CD4-positive, alpha-beta T cell treated with Interleukin-15 for 4 hours (primary cell): ENCODE results near the gene MAP2K5.

Source experiments
- DNase-seq: peaks from one replicate; pipeline ENCODE4 v3.0.0-alpha.2; 2020; ENCODE audit warnings: low spot score

MAP2K5 gene

DNA sequence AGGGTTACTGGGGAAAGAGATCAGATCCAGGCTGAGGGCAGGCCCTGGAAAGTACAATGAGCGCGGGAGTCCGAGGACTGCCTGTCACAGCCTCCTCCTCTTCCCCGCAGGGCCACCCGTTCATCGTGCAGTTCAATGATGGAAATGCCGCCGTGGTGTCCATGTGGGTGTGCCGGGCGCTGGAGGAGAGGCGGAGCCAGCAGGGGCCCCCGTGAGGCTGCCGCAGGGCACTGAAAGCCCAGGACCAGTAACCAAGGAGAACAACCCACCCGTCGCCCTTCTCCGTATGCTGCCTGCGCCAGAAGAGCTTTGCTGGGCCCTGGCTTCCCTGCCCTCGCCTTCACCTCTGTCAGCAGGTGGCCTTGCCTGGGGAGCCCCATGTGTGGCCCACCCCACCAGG lies 264.0 kb downstream of the MAP2K5 start:
- DNase-seq, result no peak

DNA sequence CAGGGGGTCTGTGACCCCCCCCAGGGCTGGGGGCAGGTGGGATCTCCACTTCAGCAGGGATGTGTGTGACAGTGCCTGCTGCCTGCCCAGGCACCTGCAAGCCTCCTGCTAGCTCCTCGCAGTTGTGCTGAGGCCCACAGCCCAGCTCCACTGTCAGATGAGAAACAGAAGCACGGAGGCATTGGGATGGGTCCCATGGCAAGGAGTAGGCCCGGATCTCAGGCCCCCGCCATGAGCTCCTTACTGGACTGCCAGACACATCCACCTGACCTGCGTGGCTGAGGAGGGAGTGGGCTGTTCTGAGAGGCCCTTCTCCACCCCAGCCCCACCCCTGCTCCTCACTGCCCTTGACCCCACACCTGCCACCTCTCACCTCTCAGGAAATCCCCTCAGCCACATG lies 264.6 kb downstream of the MAP2K5 start:
- no peak for DNase-seq

DNA sequence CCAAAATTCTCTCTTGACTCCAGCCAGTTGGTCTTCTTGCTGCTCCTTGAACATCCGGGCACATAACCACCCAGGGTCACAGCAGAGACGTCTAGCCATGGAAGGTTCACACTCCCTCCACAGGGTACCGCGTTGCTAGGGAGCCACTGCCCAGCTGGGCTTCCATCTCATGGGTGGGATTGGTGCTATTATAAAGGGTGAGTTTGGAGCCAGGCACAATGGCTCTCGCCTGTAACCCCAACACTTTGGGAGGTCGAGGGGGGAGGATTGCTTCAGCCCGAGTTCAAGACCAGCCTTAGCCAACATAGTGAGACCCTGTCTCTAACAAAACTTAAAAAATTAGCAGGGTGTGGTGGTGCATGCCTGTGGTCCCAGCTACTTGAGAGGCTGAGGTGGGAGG lies 265.3 kb downstream of the MAP2K5 start:
- DNase-seq, result no peak

DNA sequence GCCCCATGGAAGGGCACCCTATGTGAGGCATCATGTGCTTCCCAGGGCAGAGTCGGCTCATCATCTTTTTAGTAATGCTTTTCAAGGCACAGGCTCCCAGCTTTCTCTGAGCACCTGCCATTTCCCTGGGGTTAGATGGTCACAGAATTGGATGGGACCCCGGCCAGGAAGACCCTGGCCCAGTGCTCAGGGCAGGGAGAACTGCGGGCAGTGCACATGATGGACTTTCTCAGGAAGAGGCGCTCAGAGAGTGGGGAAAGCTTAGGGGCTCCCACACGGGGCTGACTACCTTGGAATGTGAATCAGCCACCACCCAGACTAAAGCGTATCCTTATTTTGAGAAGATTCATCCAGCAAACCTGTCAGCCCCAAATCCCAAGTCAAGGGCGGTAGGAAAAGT lies 266.3 kb downstream of the MAP2K5 start:
- no peak for DNase-seq

DNA sequence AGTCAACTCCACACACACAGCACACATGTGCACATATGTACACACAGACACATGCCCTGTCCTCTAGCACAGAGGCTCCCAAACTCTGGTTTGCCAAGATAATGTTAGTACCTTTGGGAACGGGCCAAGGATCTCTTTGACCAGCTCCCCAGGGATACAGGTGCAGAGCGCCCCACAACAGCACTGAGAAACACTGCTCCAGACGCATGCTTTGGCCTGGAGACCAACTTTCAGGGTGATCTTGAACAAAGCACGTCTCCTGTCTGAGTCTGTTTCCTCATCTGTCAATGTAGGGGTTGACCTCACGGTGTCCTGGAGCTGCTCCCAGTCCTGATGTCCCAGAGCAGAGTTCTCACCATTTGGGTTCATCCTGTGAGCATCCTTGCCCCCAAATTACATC lies 266.9 kb downstream of the MAP2K5 start:
- no peak for DNase-seq

DNA sequence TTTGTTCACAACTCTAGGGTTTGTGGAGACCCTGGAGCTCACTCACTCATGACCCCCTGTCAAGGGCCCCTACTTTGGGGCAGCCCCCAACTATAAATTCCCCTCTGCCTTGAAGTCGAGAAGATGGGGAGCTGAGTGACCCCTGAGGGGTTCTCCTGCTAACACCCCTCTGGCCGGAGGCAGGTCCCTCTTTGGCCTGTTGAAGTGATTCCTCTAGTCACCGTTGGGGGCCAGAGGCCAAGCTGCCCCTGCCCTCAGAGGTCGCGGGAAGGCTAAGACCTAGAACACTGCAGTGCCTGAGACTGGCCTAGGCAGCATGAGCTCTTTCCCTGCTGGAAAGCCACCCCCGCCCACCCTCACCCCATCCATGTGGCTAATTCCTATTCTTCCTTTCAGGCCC lies 267.4 kb downstream of the MAP2K5 start:
- DNase-seq, result no peak

DNA sequence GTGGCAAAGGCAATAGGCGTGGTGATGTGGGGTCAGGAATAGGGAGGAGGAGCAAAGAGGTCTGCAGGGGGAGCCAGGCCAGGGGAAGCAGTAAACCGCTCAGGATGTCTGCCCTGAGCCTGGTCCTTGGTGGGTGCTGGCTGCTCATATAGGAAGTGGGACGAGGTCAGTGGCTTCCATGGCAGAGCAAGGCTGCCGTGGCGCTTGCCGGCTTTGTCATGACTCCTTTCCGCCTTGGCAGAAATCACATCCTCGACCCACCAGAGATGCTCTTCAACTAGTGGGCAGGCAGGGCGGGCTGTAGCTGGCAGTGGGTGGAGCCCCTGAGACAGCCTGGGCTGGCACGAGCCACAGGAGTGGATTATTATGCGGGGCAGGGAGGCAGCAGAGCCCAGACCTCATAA lies 269.7 kb downstream of the MAP2K5 start:
- DNase-seq, result no peak

DNA sequence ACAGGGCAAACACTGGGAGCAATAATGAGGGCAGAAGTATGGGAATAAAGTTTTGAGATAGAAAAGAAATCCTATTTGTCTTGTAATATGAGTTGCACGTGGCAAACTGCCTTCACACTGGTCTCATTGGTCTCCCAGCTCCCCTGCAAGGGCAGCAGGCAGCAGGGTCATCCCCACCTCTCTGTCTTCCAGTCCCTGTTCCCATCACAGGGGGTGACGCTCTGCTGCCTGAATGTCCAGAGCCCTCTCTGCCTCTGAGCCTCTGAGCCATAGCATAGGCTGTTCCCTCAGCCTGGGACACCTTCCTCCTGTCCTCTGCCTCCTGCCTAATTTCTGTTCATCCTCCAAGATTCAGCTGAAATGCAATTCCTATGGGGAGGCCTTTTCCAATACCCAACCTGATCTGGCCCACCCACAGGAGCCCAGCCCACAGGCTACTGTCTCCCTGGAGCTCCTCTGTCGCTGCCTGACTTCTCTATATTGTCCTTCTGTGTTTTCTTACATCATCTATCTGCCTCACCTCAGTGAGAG lies 270.7 kb downstream of the MAP2K5 start:
- DNase-seq, result no peak

DNA sequence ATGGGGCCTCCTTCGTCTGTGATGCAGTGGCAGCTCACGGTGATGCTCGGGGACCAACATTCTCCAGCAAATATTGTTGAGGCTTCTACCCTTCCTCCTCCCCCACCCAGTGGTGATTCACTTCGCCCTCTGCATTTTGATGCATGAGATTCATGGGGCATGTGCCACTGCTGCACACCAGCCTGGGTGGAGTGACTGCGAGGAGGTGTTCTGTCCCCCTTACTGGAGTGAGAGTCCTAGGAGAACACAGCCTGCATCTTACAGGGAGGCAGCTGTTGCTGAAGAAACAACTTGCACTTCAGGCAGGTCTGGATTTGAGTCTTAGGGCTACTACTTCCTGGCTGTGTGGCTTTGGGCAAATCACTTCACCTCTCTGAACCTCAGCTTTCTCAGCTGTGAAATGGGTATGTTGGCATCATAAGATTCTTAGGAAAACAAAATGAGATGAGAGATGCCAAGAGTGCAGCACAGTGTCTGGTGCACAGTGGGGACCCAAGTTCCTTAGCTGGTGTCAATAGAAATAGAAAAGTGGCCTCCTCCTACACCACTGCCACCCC lies 272.6 kb downstream of the MAP2K5 start:
- DNase-seq, result no peak

DNA sequence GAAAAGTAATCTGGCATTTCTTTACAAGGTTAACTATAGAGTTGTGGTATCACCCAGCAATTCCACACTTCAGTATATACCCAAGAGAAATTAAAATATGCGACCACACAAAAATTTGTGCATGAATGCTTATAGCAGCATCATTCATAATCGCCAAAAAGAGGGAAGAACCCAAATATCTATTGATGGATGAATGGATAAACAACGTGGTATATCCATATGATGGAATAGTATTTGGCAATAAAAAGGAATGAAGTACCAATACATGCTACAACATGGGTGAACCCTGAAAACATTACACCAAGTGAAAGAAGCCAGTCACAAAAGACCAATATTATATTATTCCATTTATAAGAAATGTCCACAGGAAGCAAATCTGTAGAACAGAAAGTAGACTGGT lies 274.2 kb downstream of the MAP2K5 start:
- no peak for DNase-seq

DNA sequence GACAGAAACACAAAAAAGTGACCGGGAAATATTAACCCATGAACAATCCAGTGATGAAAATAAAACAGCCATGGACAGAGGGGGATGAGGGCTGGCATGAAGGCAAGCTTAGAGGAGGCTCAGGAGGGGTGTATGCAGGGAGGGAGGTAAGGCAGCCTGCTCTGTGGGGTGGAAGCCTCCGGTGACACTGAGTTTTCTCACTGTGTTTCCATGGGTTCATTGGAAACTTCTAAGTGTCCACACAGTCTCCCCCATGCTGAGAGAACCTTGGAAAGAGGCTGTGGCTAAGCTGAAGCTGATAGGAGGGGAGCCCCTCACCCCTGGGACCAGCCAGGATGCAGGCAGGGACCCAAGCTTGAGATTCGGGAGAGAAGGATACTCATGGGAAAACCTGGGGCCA lies 276.0 kb downstream of the MAP2K5 start:
- DNase-seq, result no peak

DNA sequence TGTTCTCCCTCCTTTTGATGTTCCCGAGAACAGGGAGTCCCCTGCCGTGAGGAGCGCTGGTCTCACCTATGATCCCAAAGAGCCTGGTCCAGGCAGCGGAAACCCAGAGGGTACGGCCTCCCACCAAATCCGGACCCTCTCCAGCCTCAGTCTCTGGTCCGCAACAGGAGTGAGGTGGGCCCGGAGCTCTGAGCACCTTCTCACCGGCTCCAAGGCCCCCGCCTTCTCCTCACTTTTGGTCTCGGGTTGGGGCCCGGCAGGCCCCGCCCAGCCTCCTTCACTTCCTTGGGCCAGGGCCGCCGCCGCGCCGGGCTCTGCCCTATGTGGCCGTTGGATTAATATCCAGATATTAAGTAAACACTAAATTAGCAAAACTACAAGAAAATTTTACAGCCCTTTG lies 277.1 kb downstream of the MAP2K5 start:
- DNase-seq, result no peak

DNA sequence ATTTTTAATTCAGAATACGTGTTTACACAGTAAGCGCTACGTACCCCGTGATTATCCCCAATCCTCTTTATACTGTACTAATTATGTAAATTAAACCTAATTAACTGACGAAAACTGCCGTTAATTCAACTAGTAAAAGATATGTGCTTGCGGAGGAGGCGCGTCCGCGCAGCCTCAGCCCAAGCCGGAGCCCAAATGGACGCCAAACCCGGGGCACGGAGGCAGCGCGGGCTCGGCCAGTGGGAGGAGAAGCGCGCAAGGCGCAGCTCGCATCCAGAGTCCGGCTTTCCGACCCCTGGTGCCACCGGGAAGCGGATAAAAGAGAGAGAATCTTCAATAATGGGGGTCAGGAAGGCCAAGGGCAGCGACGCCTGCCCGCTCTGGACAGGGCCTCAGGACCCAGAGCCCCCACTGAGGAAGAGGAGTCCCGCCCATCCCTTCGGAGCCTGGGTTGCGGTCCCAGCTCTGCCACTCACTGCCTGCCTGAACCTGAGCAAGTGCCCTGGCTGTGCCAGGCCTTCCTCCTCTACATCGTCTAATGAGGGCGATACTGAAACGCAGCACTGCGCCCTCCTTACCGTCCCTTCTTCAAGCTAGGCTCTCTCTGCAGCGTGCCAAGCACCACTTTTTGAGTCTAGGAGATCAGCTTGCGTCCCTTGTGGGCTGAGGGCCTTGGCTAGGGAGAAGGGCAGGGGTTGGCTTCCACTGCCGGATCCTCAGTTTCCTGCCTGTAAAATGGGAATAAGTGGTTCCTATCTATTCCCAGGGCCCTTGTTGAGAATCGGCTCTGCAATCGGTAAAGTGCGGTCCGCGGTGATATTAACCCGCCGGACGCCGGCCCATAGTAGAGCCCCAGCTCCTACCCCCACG lies 277.9 kb downstream of the MAP2K5 start:
- DNase-seq, result no peak

DNA sequence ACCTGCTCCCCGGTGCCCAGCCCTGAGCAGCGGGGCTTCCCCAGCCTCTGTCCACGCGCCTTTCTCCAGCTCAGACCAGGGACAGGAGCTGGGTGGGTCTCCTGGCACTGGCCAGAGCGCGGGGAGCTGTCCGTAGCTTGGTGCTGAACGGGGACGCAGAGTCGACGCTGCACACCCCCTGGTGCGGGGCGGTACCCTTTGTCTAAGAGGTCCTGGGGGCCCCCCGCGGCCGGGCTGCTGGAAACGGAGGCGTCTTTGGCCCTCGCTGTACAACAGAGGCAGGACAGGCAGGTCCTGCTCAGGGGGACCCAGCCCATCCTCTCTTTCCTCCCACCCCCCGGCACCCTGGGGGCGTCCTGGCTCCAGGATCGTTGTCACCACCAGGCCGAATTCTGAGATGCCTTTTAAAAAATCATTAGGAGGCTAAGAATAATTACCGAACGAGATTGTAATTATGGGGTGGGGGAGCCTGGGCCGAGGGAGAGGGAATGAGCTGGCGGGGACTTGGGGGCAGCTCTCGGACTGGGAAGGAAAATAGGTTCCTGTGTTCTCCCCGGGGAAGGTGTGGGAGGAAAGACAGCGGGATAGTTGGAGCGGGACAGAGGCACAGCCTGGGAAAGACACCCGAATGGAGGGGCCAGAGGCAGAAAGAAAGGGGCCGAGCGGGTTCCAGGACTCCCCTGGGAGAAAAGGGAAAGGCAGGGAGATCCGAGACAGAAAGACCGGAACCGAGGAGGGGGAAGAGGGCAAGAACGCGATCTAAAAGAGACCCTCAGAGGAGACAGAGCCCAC lies 278.7 kb downstream of the MAP2K5 start:
- DNase-seq, result no peak

DNA sequence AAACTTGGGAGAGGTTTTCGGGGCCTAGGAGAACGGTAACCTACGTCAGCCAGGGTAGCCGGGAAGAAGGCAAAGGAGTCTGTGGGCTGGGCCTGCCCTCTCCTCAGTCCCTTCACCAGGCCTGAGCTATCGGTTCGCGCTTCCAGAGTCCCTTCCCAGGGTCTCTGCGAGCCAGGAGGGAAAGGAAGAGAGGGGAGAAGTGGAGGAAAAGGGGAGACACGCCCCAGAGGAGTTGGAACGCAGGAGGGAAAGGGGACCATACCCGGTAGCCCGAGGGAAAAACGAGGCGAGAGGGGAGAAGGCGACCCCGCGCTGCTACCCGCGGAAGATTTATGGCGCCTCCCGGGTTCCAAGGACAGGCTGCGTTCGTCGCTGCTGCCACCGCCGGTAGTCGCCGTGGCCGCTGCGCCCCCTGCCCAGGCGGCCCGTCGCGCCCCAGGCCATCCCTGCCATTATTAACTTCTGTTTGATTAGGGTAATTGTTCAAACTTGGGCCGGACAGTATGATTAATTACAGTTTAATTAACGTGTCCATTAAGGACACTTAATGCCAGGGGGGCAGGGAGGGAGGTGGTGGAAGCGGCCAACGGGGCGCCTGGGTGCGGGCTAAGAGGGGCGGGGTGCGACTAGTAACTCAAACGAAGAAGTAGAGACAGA lies 279.4 kb downstream of the MAP2K5 start:
- no peak for DNase-seq

DNA sequence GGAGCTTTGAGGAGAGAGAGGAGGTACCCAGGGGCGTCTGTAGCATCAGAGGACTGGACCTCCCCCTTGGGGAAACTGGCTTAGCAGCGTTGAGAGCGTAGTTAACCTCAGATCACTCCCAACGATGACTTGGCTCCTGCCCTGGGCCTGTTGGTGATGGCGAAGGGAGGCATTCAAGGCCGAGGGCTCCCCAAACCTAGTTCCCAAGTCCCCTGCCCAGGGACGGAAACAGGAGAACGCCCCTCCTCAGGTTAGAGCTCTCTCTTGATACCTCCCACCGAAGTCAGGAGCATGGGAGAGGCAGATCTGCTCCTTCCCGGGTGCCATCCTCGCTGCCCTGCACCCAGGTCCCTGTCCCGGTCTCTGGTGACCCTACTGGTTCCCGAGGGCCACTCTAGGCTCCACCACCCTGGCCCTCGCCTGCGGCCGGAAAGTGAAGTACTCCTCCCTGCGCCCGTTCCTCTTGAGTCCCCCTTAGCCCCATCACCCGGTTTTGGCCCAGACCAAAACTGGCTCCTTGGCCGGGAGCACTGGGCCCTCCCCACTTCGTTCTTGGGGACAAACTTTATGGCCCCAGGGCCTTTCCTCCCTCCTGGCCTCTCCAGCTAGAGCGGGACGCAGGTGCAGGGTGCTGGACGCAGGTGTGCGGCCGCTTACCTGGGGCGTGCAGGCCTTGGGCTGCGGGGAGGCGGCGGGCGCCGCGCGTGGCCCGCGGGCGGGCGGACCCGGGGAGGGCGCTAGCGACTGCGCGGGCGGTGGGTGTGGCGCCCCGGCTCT lies 280.2 kb downstream of the MAP2K5 start:
- DNase-seq, result no peak

DNA sequence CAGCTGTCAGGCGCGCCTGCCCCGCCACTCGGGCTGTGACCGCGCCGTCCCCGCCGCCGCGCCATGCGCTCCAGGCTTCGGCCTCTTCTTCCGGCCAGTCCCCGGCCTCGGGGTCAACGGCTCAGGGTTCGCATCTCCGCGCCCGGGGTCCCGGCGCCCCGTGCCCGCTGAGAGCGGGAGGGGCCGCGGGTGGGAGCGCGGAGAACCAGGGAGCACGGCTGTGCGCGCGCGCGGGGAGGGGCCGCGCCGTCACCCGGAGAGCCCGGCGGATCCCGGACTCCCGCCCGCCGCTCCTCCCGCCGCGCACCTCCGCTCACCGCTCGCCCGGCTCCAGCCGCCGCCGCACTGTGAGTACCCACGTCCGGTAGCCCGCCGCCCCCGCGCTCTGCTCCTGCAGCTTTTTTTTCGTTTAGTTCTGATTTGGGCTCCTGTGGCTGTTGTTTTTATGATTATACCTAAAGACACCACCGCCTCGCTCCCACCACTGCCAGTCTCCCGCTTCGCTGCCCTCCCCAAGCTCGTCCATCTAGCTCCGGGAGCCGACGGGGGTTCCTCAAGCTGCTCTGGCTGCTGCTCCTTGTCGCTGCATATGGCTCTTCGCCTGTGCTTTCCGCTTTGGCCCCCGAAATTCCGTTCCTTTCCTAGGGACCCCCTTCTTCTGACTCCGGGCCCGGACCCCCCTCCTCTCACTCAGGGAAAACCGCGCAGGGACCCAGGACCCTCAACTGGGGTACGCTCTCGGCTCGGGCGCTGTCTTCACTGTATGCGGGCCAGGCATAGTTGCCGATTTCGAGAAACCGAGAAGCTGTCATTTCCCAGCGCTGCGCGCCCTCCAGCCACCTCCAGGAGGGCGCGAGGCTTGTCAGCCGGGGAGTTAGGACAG lies 281.1 kb downstream of the MAP2K5 start:
- no peak for DNase-seq

DNA sequence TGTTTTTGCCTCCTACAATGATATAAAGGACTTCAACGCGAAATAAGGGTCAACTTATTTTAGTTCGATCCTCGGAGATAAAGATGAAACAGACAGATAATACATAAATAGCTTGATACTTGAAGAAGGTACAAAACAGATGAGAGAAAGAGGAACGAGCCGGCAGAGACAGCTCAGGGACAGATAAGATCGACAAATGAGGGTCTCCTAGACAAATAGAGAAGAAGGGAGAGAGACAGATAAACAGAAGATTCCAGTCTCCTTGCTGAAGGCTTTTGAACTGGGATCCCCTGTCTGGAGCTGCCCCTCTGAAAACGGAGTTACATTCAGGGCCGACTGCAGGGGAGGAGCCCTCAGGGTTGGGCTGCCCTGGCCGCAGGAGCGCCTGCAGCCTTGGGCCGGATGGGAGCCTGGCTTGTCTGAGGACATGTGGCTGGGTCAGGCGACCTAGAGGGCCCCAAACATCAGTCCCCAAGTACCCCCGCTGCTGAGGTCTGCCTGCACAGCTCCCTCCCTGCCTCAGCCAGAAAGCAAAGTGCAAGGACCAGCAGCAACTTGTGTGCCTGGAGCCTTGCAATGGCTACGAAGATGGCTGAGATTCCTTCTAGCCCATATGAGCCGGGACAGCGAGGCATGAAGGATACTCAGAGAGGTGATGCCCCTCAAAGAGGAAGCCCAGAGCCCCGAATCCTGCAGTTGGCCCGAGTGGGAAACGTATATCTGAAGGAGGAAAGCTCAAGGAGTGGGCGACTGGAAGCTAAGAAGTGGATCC lies 281.9 kb downstream of the MAP2K5 start:
- DNase-seq, result no peak

DNA sequence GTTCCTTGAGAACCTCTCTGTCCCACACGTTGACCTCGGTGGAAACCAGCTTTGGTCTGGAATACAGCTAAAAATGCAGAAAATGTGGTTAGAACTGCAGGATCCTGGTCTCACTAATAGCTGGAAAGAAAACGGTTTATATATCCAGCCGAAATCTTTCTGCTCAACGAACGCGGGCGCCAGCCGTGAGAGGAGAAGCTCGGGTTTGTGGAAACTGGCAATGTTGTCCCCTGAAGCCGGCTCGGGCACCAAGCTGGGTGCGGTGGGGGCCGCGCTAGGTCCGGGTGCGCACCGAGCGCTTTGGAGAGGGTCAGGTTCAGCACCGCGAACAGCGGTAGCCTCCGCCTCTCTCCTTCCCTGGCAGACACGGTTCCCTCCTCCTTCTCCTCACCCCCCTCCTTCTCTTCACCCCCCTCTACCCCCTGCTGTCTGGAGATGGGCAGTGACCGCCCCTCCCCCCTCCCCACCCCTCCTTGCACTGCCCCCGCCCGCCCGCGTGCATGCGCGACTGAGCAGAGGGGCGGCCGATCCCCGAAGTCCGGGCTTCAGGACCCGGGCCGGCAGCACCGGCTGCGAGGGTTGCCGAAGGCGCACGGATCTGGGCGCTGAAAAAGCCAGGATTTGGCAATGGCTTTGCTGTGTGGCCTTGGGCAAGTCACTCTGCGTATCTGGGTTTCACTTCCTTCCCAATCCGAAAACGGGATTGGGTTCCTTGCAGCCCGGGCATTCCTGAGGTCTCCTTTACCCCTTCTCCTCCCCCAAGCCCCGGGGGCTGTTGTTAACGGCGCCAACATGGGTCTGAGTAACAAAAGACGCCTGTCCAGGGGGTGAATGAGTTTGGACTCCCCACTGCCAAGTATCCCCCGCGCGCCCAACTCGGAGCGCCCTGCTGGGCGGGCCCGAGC lies 282.7 kb downstream of the MAP2K5 start, which contains the start of gene SKOR1:
Gene SKOR1, plus strand, starts transcription at position 534 of the 905 bp plus-strand sequence. Its CDS starts 94 bp downstream, at position 628.
- DNase-seq, result no peak
